Effector memory CD4-positive, alpha-beta T cell (primary cell): ENCODE data around the gene NACC2.

Experiments used
- DNase-seq, 3 donors: peaks; one replicate each; pipeline ENCODE4 v3.0.0-alpha.2; 2020
- H3K27ac ChIP-seq: 2 replicates; pipeline ENCODE4 v1.7.0; 2013; ENCODE audit warnings: mild to moderate bottlenecking, low read length, moderate library complexity; ENCODE audit not compliant: insufficient read depth, poor library complexity, severe bottlenecking
- H3K27me3 ChIP-seq: replicated peaks from 2 replicates; pipeline ENCODE4 v1.7.0; 2013; ENCODE audit warnings: mild to moderate bottlenecking, low read length; ENCODE audit not compliant: insufficient read depth, control insufficient read depth, poor library complexity, severe bottlenecking
- H3K36me3 ChIP-seq: 2 replicates; pipeline ENCODE4 v1.7.0; 2013; ENCODE audit warnings: mild to moderate bottlenecking, low read length, moderate library complexity; ENCODE audit not compliant: control insufficient read depth, insufficient read depth
- H3K4me1 ChIP-seq: 2 replicates; pipeline ENCODE4 v1.7.0; 2013; ENCODE audit warnings: low read length, mild to moderate bottlenecking; ENCODE audit not compliant: control insufficient read depth, insufficient read depth, poor library complexity, severe bottlenecking
- H3K4me3 ChIP-seq: 2 replicates; pipeline ENCODE4 v1.7.0; 2013; ENCODE audit warnings: low read length, low read depth, mild to moderate bottlenecking; ENCODE audit not compliant: insufficient read depth, poor library complexity, severe bottlenecking
- H3K9me3 ChIP-seq: 2 replicates; pipeline ENCODE4 v1.7.0; 2013; ENCODE audit warnings: mild to moderate bottlenecking, low read length, moderate library complexity; ENCODE audit not compliant: control insufficient read depth

The NACC2 gene

GRCh38 chr9:136086951-136087740, 7.9 kb downstream of the NACC2 start:
- Histone ChIP-seq H3K27ac (no peak overlapping the region), H3K27me3 (no peaks in the 10 kb centered on the region), H3K4me3 (no peak overlapping the region), H3K9me3 (no peaks in the 10 kb centered on the region), H3K36me3 (no peaks in the 10 kb centered on the region), H3K4me1 (peaks cover 8% of the 10 kb centered on the region)
- no peak for DNase-seq

GRCh38 chr9:136086213-136086881, 8.7 kb downstream of the NACC2 start:
- H3K27ac ChIP-seq: no peak overlapping the region
- peaks cover 8% of the 10 kb centered on the region for H3K4me1 ChIP-seq
- no peak overlapping the region for H3K4me3 ChIP-seq
- no peaks in the 10 kb centered on the region for H3K27me3 ChIP-seq
- H3K36me3 ChIP-seq: no peaks in the 10 kb centered on the region
- DNase-seq: no peak
- no peaks in the 10 kb centered on the region for H3K9me3 ChIP-seq

GRCh38 chr9:136085815-136086212, 9.3 kb downstream of the NACC2 start:
- H3K9me3 ChIP-seq: no peaks in the 10 kb centered on the region
- DNase-seq: no peak
- peaks cover 8% of the 10 kb centered on the region for H3K4me1 ChIP-seq

GRCh38 chr9:136084063-136084944, 10.8 kb downstream of the NACC2 start:
- Histone ChIP-seq H3K27ac (no peak overlapping the region), H3K4me1 (peaks cover 8% of the 10 kb centered on the region)

More at GRCh38 chr9:136085815-136086212, 9.3 kb downstream of the NACC2 start:
- Histone ChIP-seq H3K27me3 (no peaks in the 10 kb centered on the region), H3K27ac (no peak overlapping the region), H3K36me3 (no peaks in the 10 kb centered on the region), H3K4me3 (no peak overlapping the region)

GRCh38 chr9:136083558-136084062, 11.5 kb downstream of the NACC2 start:
- Histone ChIP-seq H3K27ac (no peak overlapping the region), H3K27me3 (no peaks in the 10 kb centered on the region), H3K4me1 (peaks cover 4% of the 10 kb centered on the region), H3K9me3 (no peaks in the 10 kb centered on the region), H3K36me3 (no peaks in the 10 kb centered on the region), H3K4me3 (no peak overlapping the region)
- no peak for DNase-seq

More at GRCh38 chr9:136084063-136084944, 10.8 kb downstream of the NACC2 start:
- no peak for DNase-seq
- Histone ChIP-seq H3K36me3 (no peaks in the 10 kb centered on the region), H3K27me3 (no peaks in the 10 kb centered on the region), H3K4me3 (no peak overlapping the region), H3K9me3 (no peaks in the 10 kb centered on the region)

GRCh38 chr9:136082496-136083361, 12.4 kb downstream of the NACC2 start:
- Histone ChIP-seq H3K4me1 (peaks cover 2% of the 10 kb centered on the region), H3K27ac (no peak overlapping the region), H3K36me3 (no peaks in the 10 kb centered on the region), H3K9me3 (no peaks in the 10 kb centered on the region), H3K27me3 (no peaks in the 10 kb centered on the region), H3K4me3 (no peak overlapping the region)
- no peak for DNase-seq

GRCh38 chr9:136081826-136082495, 13.1 kb downstream of the NACC2 start:
- no peaks in the 10 kb centered on the region for H3K36me3 ChIP-seq
- H3K4me1 ChIP-seq: peaks cover 2% of the 10 kb centered on the region
- H3K4me3 ChIP-seq: no peak overlapping the region
- H3K9me3 ChIP-seq: no peaks in the 10 kb centered on the region
- H3K27ac ChIP-seq: no peak overlapping the region
- no peaks in the 10 kb centered on the region for H3K27me3 ChIP-seq
- no peak for DNase-seq

- no peaks in the 10 kb centered on the region for H3K27me3 ChIP-seq
- no peaks in the 10 kb centered on the region for H3K9me3 ChIP-seq
- no peak for DNase-seq
- H3K4me1 ChIP-seq: peaks cover 2% of the 10 kb centered on the region
- no peaks in the 10 kb centered on the region for H3K36me3 ChIP-seq
- H3K27ac ChIP-seq: no peak overlapping the region
- H3K4me3 ChIP-seq: no peak overlapping the region
These were observed 13.8 kb downstream of the NACC2 start for GRCh38 chr9:136081113-136081825.
